ENCODE measurements around the gene AGBL4. TPM values are rescaled to one million over a fixed set of nuclear protein-coding genes. Genes with fewer than 3 reads are reported as not detected.
A peak's percentile ranks its signal among the peaks of the same experiment; 100 is the strongest.

Gene AGBL4
- total RNA-seq, 2 donors from 2014 or later, result 0.40 to 5.5 TPM

- Mint-ChIP-seq H3K4me3 (no peak overlapping the region), H3K36me3 (ENCODE audit: low read depth) (no peaks in the 10 kb centered on the region), H3K27me3 (ENCODE audit: insufficient read depth) (no peaks in the 10 kb centered on the region), H3K4me1 (no peaks in the 10 kb centered on the region), H3K27ac (no peak overlapping the region), H3K9me3 (peaks cover 22% of the 10 kb centered on the region)
- H3K27ac ChIP-seq (ENCODE audit: low read depth, low read length), result no peak overlapping the region
- H3K4me1 ChIP-seq (ENCODE audit: control insufficient read depth, insufficient read depth, low read length), result no peaks in the 10 kb centered on the region
- TF ChIP-seq CTCF (conservative IDR thresholded peaks at IDR 0.05), result no peak
- no peak for DNase-seq
- no peaks in the 10 kb centered on the region for H3K27me3 ChIP-seq (ENCODE audit: control insufficient read depth, insufficient read depth, low read length, poor library complexity, severe bottlenecking)
- no peak overlapping the region for H3K9ac ChIP-seq (ENCODE audit: extremely low read depth, low read length, poor library complexity, severe bottlenecking)
- peaks cover 75% of the 10 kb centered on the region for H3K9me3 ChIP-seq (ENCODE audit: control insufficient read depth, low read length)
- no peak overlapping the region for H3K4me3 ChIP-seq (ENCODE audit: low read length)
- H3K36me3 ChIP-seq (ENCODE audit: control insufficient read depth, insufficient read depth, low read length), result no peaks in the 10 kb centered on the region
- 89 to 96% methylated on average over 1 of the region's 1 CpG for WGBS, 2 experiments (ENCODE audit: insufficient coverage in 1 of 2, insufficient read length in 1 of 2)
Measured at GRCh38 chr1:49028396-49028795, 995.4 kb downstream of the AGBL4 start.

GRCh38 chr1:49026230-49026811 lies 997.4 kb downstream of the AGBL4 start:
- Histone ChIP-seq H3K36me3 (ENCODE audit: control insufficient read depth, insufficient read depth, low read length) (no peaks in the 10 kb centered on the region), H3K4me3 (ENCODE audit: low read length) (no peak overlapping the region), H3K27ac (ENCODE audit: low read depth, low read length) (no peak overlapping the region), H3K27me3 (ENCODE audit: control insufficient read depth, insufficient read depth, low read length, poor library complexity, severe bottlenecking) (no peaks in the 10 kb centered on the region), H3K9ac (ENCODE audit: extremely low read depth, low read length, poor library complexity, severe bottlenecking) (no peak overlapping the region), H3K4me1 (ENCODE audit: control insufficient read depth, insufficient read depth, low read length) (no peaks in the 10 kb centered on the region), H3K9me3 (ENCODE audit: control insufficient read depth, low read length) (peaks cover 79% of the 10 kb centered on the region)
- Mint-ChIP-seq H3K9me3 (peaks cover 27% of the 10 kb centered on the region), H3K4me3 (no peak overlapping the region), H3K27ac (no peak overlapping the region), H3K27me3 (ENCODE audit: insufficient read depth) (no peaks in the 10 kb centered on the region), H3K4me1 (no peaks in the 10 kb centered on the region), H3K36me3 (ENCODE audit: low read depth) (no peaks in the 10 kb centered on the region)
- DNase-seq, result no peak
- TF ChIP-seq CTCF (conservative IDR thresholded peaks at IDR 0.05), result no peak
- 82% methylated on average over 1 of the region's 1 CpG; no CpG with 5 or more reads in 1 of the 2 experiments for WGBS, 2 experiments (ENCODE audit: insufficient coverage in 1 of 2, insufficient read length in 1 of 2)

- 67 to 81% methylated on average over 5 of the region's 5 CpGs for WGBS, 2 experiments (ENCODE audit: insufficient coverage in 1 of 2, insufficient read length in 1 of 2)
- Mint-ChIP-seq H3K9me3 (peaks cover 4% of the 10 kb centered on the region), H3K36me3 (ENCODE audit: low read depth) (no peaks in the 10 kb centered on the region), H3K27ac (no peak overlapping the region), H3K4me3 (no peak overlapping the region), H3K4me1 (no peaks in the 10 kb centered on the region), H3K27me3 (ENCODE audit: insufficient read depth) (no peaks in the 10 kb centered on the region)
- no peak overlapping the region for H3K27ac ChIP-seq (ENCODE audit: low read depth, low read length)
- H3K9ac ChIP-seq (ENCODE audit: extremely low read depth, low read length, poor library complexity, severe bottlenecking), result no peak overlapping the region
- peak; percentile 52 for TF ChIP-seq CTCF (conservative IDR thresholded peaks at IDR 0.05)
- no peaks in the 10 kb centered on the region for H3K27me3 ChIP-seq (ENCODE audit: control insufficient read depth, insufficient read depth, low read length, poor library complexity, severe bottlenecking)
- no peak overlapping the region for H3K4me3 ChIP-seq (ENCODE audit: low read length)
- no peaks in the 10 kb centered on the region for H3K36me3 ChIP-seq (ENCODE audit: control insufficient read depth, insufficient read depth, low read length)
- no peaks in the 10 kb centered on the region for H3K4me1 ChIP-seq (ENCODE audit: control insufficient read depth, insufficient read depth, low read length)
- H3K9me3 ChIP-seq (ENCODE audit: control insufficient read depth, low read length), result peaks cover 68% of the 10 kb centered on the region
- DNase-seq, result peak; percentile 53
Measured at GRCh38 chr1:49016030-49016977, 1007.5 kb downstream of the AGBL4 start.
